Adrenal gland (tissue), 12 donors: ENCODE measurements around the gene PPIL4. TPM values are rescaled to one million over a fixed set of nuclear protein-coding genes. Genes with fewer than 3 reads are reported as not detected.
A peak's percentile ranks its signal among the peaks of the same experiment; 100 is the strongest.

ENCODE experiments used
- DNase-seq, 7 donors: peaks; one replicate each; pipeline ENCODE4 v3.0.0-alpha.2; 2019 to 2020
- H3K27ac ChIP-seq, 5 donors: fragments of 200-600 bp; sonication (generic) in 4 of 5; 1 replicate in 3 of 5; 2 replicates in 2 of 5; pipeline versions ENCODE4 v1.5.1 to v1.8.0; 2016 to 2020; ENCODE audit warnings: mild to moderate bottlenecking in 1 of 5
- H3K27me3 ChIP-seq: fragments of 200-600 bp; 2 replicates; pipeline ENCODE4 v1.8.0; 2021
- H3K36me3 ChIP-seq, 2 donors: fragments of 200-600 bp; replicated peaks in 1 of 2; 1 replicate in 1 of 2; 2 replicates in 1 of 2; pipeline versions ENCODE4 v1.5.1 to v1.8.0; 2018 to 2022
- H3K4me1 ChIP-seq, 2 donors: fragments of 200-600 bp; replicated peaks in 1 of 2; 1 replicate in 1 of 2; 2 replicates in 1 of 2; pipeline versions ENCODE4 v1.5.1 to v1.8.0; 2018 to 2021
- H3K4me3 ChIP-seq, 4 donors: fragments of 200-600 bp; sonication (generic) in 3 of 4; one replicate each; pipeline ENCODE4 v1.5.1; 2016 to 2018
- H3K9me3 ChIP-seq, 3 donors: fragments of 200-600 bp; sonication (generic) in 1 of 3; replicated peaks in 1 of 3; 1 replicate in 2 of 3; 2 replicates in 1 of 3; pipeline versions ENCODE4 v1.5.1 to v1.8.0; 2016 to 2021
- CTCF ChIP-seq, 6 experiments: fragments of 450-650 bp in 4 of 6; fragments of 200-600 bp in 2 of 6; sonication (generic) in 1 of 6; IDR thresholded peaks; 1 replicate in 5 of 6; 2 replicates in 1 of 6; pipeline versions ENCODE4 v1.5.1 to v1.8.0; 2016 to 2021; ENCODE audit warnings: antibody characterized with exemption in 6 of 6, mild to moderate bottlenecking in 2 of 6, moderate library complexity in 1 of 6
- POLR2A ChIP-seq, 2 donors: fragments of 450-650 bp; IDR thresholded peaks; one replicate each; pipeline ENCODE4 v1.6.1; 2017; ENCODE audit warnings: antibody characterized with exemption in 2 of 2, mild to moderate bottlenecking in 2 of 2, moderate library complexity in 1 of 2
- WGBS, 4 donors: extraction: QIAGEN DNeasy Blood & Tissue Kit in 2 of 4; methylation state at CpG; one replicate each; pipeline versions ENCODE4 v1.1.5 to v1.1.7; 2013 to 2017; 5-methylcytosine and 5-hydroxymethylcytosine counted together
- intact Hi-C, 2 donors: fragments of 100-400 bp; cut with DNase I; formaldehyde crosslinking; loops; one replicate each; pipeline versions ENCODE4 v1.14.1 to v1.15.0; 2022 to 2023
- polyA plus RNA-seq, 3 donors: library from polyadenylated mRNA; stranded (reverse); fragments of 200-250 nt in 2 of 3; fragments of 350-450 nt in 1 of 3; fragmentation: Illumina TruSeq in 1 of 3; extraction: RNeasy Lipid Tissue Mini Kit (QIAGEN cat#74804) in 1 of 3; gene quantifications; one replicate each; pipeline ENCODE4 v1.2.3, GENCODE V29; 2013 to 2014
- total RNA-seq, 9 donors: library from RNA; depleted of rRNA in 4 of 9; stranded (reverse); fragments of >200 nt in 4 of 9; fragments of 120-200 nt in 1 of 9; fragmentation: NEBNext Ultra II Directional in 1 of 9; extraction: Animal tissue kit (Norgen Biotek cat#: 25700) in 1 of 9; gene quantifications; one replicate each; pipeline versions ENCODE4 v1.1.0 to v1.2.4, GENCODE V29; 2013 to 2023
- donor health status: healthy with polysubstance abuse.
- donor health status: Bipolar disorder and iron deficiency.
- donor health status: DM: yes; HTN: yes; CAD: no.
- donor health status: DM: no; HTN: no; CAD: no.
- donor health status: DM: no; HTN: no; CAD: no.
- donor health status: DM: yes; HTN: yes; CAD: no.

The PPIL4 gene
- total and polyA plus RNA-seq, 12 donors = 15.1 to 56.9 (median 25.8) TPM

GRCh38 chr6:149482545-149483333 is 63.1 kb downstream of the PPIL4 start:
- TF ChIP-seq POLR2A (IDR thresholded peaks at IDR 0.05) (no peak), CTCF (IDR thresholded peaks at IDR 0.05) (no peak)
- no peak for DNase-seq
- Histone ChIP-seq H3K27ac (peak overlapping the region; percentile 54 to 84 (median 68)), H3K36me3 (no peaks in the 10 kb centered on the region), H3K9me3 (no peaks in the 10 kb centered on the region), H3K4me1 (no peaks in the 10 kb centered on the region), H3K27me3 (no peaks in the 10 kb centered on the region), H3K4me3 (peak overlapping the region in 1 of 4 donors; percentile 40)
- intact Hi-C loops = no loop called here
- WGBS, 4 donors = 63 to 76% (median 67%) methylated on average over 13 to 14 of the region's 14 CpGs

DNA sequence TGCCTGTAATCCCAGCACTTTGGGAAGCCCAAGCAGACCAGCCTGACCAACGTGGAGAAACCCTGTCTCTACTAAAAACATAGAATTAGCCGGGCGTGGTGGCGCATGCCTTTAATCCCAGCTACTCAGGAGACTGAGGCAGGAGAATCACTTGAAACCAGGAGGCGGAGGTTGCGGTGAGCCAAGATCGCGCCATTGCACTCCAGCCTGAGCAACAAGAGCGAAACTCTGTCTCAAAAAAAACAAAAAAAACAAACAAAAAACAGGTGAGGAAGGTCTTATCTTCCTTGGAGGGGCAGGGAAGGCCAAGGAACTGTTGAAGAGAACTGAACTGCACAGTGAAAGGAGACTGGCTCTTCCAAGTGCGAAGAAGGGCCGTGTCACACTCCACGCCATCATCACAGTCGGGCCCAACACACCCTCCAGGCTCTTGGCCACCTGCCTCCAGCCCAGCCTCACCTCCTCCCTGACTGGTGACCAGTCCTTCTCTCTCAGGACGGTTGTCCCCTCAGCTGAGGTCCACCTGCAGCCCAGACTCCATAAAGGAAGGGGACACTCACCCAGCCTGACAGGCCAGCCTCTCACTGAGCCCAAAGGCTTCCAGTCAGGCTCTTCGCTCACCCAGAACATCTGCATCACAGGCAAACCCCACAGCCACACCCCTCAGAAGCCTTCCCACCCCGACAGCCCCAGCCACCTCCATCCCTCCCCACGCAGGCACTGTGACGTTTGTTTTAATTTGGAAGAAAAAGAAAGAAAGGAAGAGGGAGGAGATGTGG is 65.2 kb downstream of the PPIL4 start:
- H3K36me3 ChIP-seq = no peaks in the 10 kb centered on the region
- TF ChIP-seq POLR2A (IDR thresholded peaks at IDR 0.05) (no peak), CTCF (IDR thresholded peaks at IDR 0.05) (no peak)
- H3K4me1 ChIP-seq = no peaks in the 10 kb centered on the region
- no peaks in the 10 kb centered on the region for H3K27me3 ChIP-seq
- DNase-seq = peak in 1 of 7 donors; percentile 39
- no peaks in the 10 kb centered on the region for H3K9me3 ChIP-seq
- intact Hi-C loops = no loop called here
- peak overlapping the region in 1 of 5 donors; percentile 79 for H3K27ac ChIP-seq
- no peak overlapping the region for H3K4me3 ChIP-seq
- 90 to 93% (median 91%) methylated on average over 18 of the region's 18 CpGs for WGBS, 4 donors

- Histone ChIP-seq H3K27me3 (no peaks in the 10 kb centered on the region), H3K4me3 (no peak overlapping the region), H3K27ac (no peak overlapping the region), H3K4me1 (no peaks in the 10 kb centered on the region), H3K36me3 (no peaks in the 10 kb centered on the region), H3K9me3 (no peaks in the 10 kb centered on the region)
- WGBS, 4 donors = 90 to 97% (median 93%) methylated on average over 5 of the region's 5 CpGs
- intact Hi-C loops = no loop called here
- TF ChIP-seq CTCF (IDR thresholded peaks at IDR 0.05) = no peak
- TF ChIP-seq POLR2A (IDR thresholded peaks at IDR 0.05) = no peak
- no peak for DNase-seq
These were observed 67.1 kb downstream of the PPIL4 start for GRCh38 chr6:149478631-149479314.

DNA sequence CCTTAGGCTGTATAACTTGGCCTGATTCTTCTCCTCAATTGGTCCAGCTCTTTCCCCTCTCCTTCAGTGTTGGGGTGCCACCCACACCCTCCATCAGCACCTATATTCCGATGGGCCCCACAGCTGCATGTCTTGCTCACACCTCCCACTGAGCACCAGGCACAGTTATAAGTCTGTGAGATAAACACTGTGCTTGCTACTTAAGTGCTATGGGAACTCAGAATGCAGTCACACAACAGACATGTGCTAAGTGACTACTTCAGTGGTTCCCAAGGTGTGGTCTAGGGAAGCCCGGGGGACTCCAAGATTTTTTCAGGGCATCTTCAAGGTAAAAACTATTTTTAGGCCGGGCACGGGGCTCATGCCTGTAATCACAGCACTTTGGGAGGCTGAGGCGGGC is 68.3 kb downstream of the PPIL4 start:
- no peak overlapping the region for H3K27ac ChIP-seq

More for the DNA sequence above, 68.3 kb downstream of the PPIL4 start:
- Histone ChIP-seq H3K27me3 (no peaks in the 10 kb centered on the region), H3K4me3 (no peak overlapping the region), H3K9me3 (no peaks in the 10 kb centered on the region), H3K36me3 (no peaks in the 10 kb centered on the region), H3K4me1 (no peaks in the 10 kb centered on the region)
- TF ChIP-seq CTCF (IDR thresholded peaks at IDR 0.05) (no peak), POLR2A (IDR thresholded peaks at IDR 0.05) (no peak)
- intact Hi-C loops = no loop called here
- no peak for DNase-seq
- WGBS, 4 donors = 87 to 93% (median 90%) methylated on average over 5 of the region's 5 CpGs
